GM12878 (cell line): Measurements from ENCODE around the gene MIOS.

Experiments
- ASH2L ChIP-seq: fragments of 300-600, 200-600 bp; sonication (generic); IDR thresholded peaks from 2 replicates; pipeline ENCODE4 v1.6.1; 2017; ENCODE audit warnings: low read depth, mild to moderate bottlenecking, borderline replicate concordance
- CTCF ChIP-seq, 3 experiments: IDR thresholded peaks in 2 of 3; conservative IDR thresholded peaks in 1 of 3; 2 replicates each; pipeline ENCODE4 v1.5.1; 2011; ENCODE audit warnings: low read depth in 3 of 3, low read length in 3 of 3, mild to moderate bottlenecking in 3 of 3, control low read depth in 2 of 3, moderate library complexity in 2 of 3, inconsistent platforms in 1 of 3, mixed read lengths in 1 of 3; ENCODE audit not compliant: control insufficient read depth in 2 of 3, insufficient read depth in 1 of 3; ENCODE audit errors: extremely low read depth in 1 of 3
- EP300 ChIP-seq, 2 experiments: fragments of 150-350 bp in 1 of 2; IDR thresholded peaks; 2 replicates each; pipeline ENCODE4 v1.6.1; 2011 to 2012; ENCODE audit warnings: low read depth in 2 of 2, low read length in 2 of 2, borderline replicate concordance in 1 of 2, improper control_type of control experiment in 1 of 2, inconsistent platforms in 1 of 2; ENCODE audit not compliant: control insufficient read depth in 1 of 2
- ETV6 ChIP-seq, 2 experiments: fragments of 450-650 bp in 1 of 2; IDR thresholded peaks in 1 of 2; conservative IDR thresholded peaks in 1 of 2; 2 replicates each; pipeline ENCODE4 v1.6.1; 2014; ENCODE audit warnings: antibody characterized with exemption in 1 of 2, borderline replicate concordance in 1 of 2, low read depth in 1 of 2, mild to moderate bottlenecking in 1 of 2, moderate library complexity in 1 of 2
- KLF5 ChIP-seq: fragments of 450-650 bp; IDR thresholded peaks from 2 replicates; pipeline ENCODE4 v1.6.1; 2014; ENCODE audit warnings: mild to moderate bottlenecking; ENCODE audit not compliant: partially characterized antibody
- MEF2A ChIP-seq: IDR thresholded peaks from 2 replicates; pipeline ENCODE4 v1.6.1; 2011; ENCODE audit warnings: low read depth, mild to moderate bottlenecking, low read length, moderate library complexity; ENCODE audit not compliant: insufficient read depth
- REST ChIP-seq: IDR thresholded peaks from 2 replicates; pipeline ENCODE4 v1.6.1; 2012; ENCODE audit warnings: mild to moderate bottlenecking, low read depth, low read length
- TF ChIP-seq, protein P1 (sequence below): IDR thresholded peaks from 2 replicates; pipeline ENCODE4 v1.6.1; 2011; ENCODE audit warnings: borderline replicate concordance, low read depth, mild to moderate bottlenecking, moderate library complexity, mixed read lengths, low read length; ENCODE audit not compliant: insufficient read depth; ENCODE audit errors: extremely low read length

DNA sequence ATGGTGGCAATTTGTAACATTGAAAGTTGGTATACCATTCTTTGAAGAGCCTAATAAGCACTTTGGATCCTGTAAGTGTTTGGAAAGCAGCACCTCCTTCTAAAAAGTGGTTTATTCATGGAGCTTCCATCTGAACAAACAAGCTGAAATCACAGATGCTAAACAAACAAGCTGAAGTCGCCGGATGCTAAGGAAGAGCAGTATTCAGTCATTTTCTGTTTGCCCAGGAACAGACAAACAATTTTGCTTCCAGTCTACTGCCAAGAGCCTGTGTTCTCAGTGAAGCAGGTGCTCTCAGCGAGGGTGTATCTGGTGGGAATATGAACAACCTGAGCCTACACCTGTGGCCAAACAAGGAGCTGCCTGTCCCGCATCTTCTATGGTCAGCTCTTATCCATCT lies 37.4 kb upstream of the MIOS start:
- TF ChIP-seq ASH2L (no peak), MEF2A (no peak), KLF5 (no peak), CTCF (IDR thresholded peaks at IDR 0.05 in 2 of 3, conservative IDR thresholded peaks at IDR 0.05 in 1 of 3; ENCODE audit: control insufficient read depth in 2 of 3, extremely low read depth in 1 of 3, insufficient read depth in 1 of 3, low read depth in 3 of 3, low read length in 3 of 3) (no peak), EP300 (IDR thresholded peaks at IDR 0.05; ENCODE audit: borderline replicate concordance in 1 of 2, control insufficient read depth in 1 of 2, low read depth in 2 of 2, low read length in 2 of 2) (no peak), REST (no peak), ETV6 (conservative IDR thresholded peaks at IDR 0.05 in 1 of 2, IDR thresholded peaks at IDR 0.05 in 1 of 2; ENCODE audit: borderline replicate concordance in 1 of 2, low read depth in 1 of 2) (no peak)
- TF ChIP-seq, protein P1, sequence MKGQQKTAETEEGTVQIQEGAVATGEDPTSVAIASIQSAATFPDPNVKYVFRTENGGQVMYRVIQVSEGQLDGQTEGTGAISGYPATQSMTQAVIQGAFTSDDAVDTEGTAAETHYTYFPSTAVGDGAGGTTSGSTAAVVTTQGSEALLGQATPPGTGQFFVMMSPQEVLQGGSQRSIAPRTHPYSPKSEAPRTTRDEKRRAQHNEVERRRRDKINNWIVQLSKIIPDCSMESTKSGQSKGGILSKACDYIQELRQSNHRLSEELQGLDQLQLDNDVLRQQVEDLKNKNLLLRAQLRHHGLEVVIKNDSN, result no peak
